Heart left ventricle (tissue), 16 donors: Measurements from ENCODE around the gene DUT. TPM values are rescaled to one million over a fixed set of nuclear protein-coding genes. Genes with fewer than 3 reads are reported as not detected.
A peak's percentile ranks its signal among the peaks of the same experiment; 100 is the strongest.

Experiments used
- ATAC-seq, 4 donors: fragments of 200-7000 bp; cut with Tn5 transposase; one replicate each; pipeline ENCODE4 v1.9.1; 2020 to 2022; ENCODE audit warnings: moderate library complexity in 4 of 4, mild to moderate bottlenecking in 3 of 4, moderate number of reproducible peaks in 1 of 4
- DNase-seq, 5 donors: peaks; one replicate each; pipeline ENCODE4 v3.0.0-alpha.2; 2020
- H3K27ac ChIP-seq, 12 donors: fragments of 200-600 bp; sonication (generic) in 4 of 12; one replicate each; pipeline versions ENCODE4 v1.5.0 to v1.8.0; 2016 to 2022; ENCODE audit warnings: mild to moderate bottlenecking in 2 of 12
- H3K27me3 ChIP-seq, 9 donors: fragments of 200-600 bp; sonication (generic) in 2 of 9; one replicate each; pipeline versions ENCODE4 v1.5.1 to v1.8.0; 2016 to 2022; ENCODE audit warnings: mild to moderate bottlenecking in 3 of 9
- H3K36me3 ChIP-seq, 9 donors: fragments of 200-600 bp; sonication (generic) in 2 of 9; one replicate each; pipeline versions ENCODE4 v1.5.0 to v1.8.0; 2018 to 2022; ENCODE audit warnings: mild to moderate bottlenecking in 2 of 9
- H3K4me1 ChIP-seq, 12 donors: fragments of 200-600 bp; sonication (generic) in 4 of 12; one replicate each; pipeline versions ENCODE4 v1.5.0 to v1.8.0; 2016 to 2022; ENCODE audit warnings: mild to moderate bottlenecking in 3 of 12
- H3K4me3 ChIP-seq, 12 donors: fragments of 200-600 bp; sonication (generic) in 4 of 12; one replicate each; pipeline versions ENCODE4 v1.5.0 to v1.8.0; 2017 to 2022; ENCODE audit warnings: mild to moderate bottlenecking in 9 of 12, moderate library complexity in 4 of 12
- H3K9me3 ChIP-seq, 12 donors: fragments of 200-600 bp; sonication (generic) in 4 of 12; one replicate each; pipeline versions ENCODE4 v1.5.0 to v1.8.0; 2016 to 2022; ENCODE audit warnings: mild to moderate bottlenecking in 1 of 12
- CTCF ChIP-seq, 12 donors: fragments of 200-600 bp; sonication (generic) in 4 of 12; IDR thresholded peaks; one replicate each; pipeline versions ENCODE4 v1.5.0 to v1.8.0; 2018 to 2022; ENCODE audit warnings: antibody characterized with exemption in 12 of 12, mild to moderate bottlenecking in 5 of 12
- POLR2A ChIP-seq, 2 donors: fragments of 450-650 bp; IDR thresholded peaks; one replicate each; pipeline ENCODE4 v1.6.1; 2017; ENCODE audit warnings: antibody characterized with exemption in 2 of 2, mild to moderate bottlenecking in 2 of 2, moderate library complexity in 2 of 2
- WGBS, 4 donors: extraction: QIAGEN DNeasy Blood & Tissue Kit in 2 of 4; methylation state at CpG; one replicate each; pipeline versions ENCODE4 v1.1.5 to v1.1.7; 2013 to 2018; 5-methylcytosine and 5-hydroxymethylcytosine counted together
- intact Hi-C, 10 donors: fragments of 100-400 bp; cut with DNase I; formaldehyde crosslinking; loops; one replicate each; pipeline versions ENCODE4 v1.11.1 to v1.14.2; 2022
- long read RNA-seq, 3 donors: library from polyadenylated mRNA; unstranded; transcript quantifications; one replicate each; pipeline ENCODE4 v2.0.0, GENCODE V29; 2020 to 2021
- polyA plus RNA-seq, 2 donors: library from polyadenylated mRNA; stranded (reverse); fragments of 200-250 nt; gene quantifications; one replicate each; pipeline ENCODE4 v1.2.3, GENCODE V29; 2013
- total RNA-seq, 9 donors: library from RNA; depleted of rRNA in 2 of 9; stranded (reverse); fragments of >200 nt in 2 of 9; fragmentation: NEBNext Ultra II Directional in 3 of 9; extraction: Animal tissue kit (Norgen Biotek cat#: 25700) in 3 of 9; gene quantifications; one replicate each; pipeline versions ENCODE4 v1.1.0 to v1.2.4, GENCODE V29; 2016 to 2023
- donor health status: ischemic (EF 13 %, LVEDD 7.1; RV severe dilation, severe dysfunction).
- donor health status: healthy with polysubstance abuse.
- donor health status: DM: no; HTN: yes; CAD: no.
- donor health status: DM: no; HTN: no; CAD: no.
- donor health status: ischemic (EF 25% LVEDD 6.9; RV normal size, moderate dysfunction).
- donor health status: ischemic (EF 25% LVEDD 5.7; RV mildly dilated, moderate dysfunction).
- donor health status: healthy.
- donor health status: DM: yes; HTN: yes; CAD: no.
- donor health status: ischemic (EF 35%, LVEDD 5.7; RV mildly dilated, moderate dysfunction).
- donor health status: nonischemic (EF 11% LVEDD 7.7; RV severe dilation, severe dysfunction).
- donor health status: DM: yes; HTN: yes; CAD: no.
- donor health status: PGD.
- donor health status: ischemic (EF 29% LVEDD 5.4; RV normal size, mild dysfunction).
- donor health status: nonischemic (EF 23%, LVEDD 6.1; RV moderate dilation, normal function).

DUT gene
- total RNA-seq: 10 to 100 TPM; 50.9 to 79.9 (median 62.6) TPM
- 10 to 100 TPM; 44.0 to 45.4 TPM for polyA plus RNA-seq
- long read RNA-seq, donor 1, transcript DUT-201 (7 exons, 2,147 nt): major isoform, 76 of 117 reads
- long read RNA-seq, donor 1, transcript DUT-205 (7 exons, 769 nt): minor isoform, 16 of 117 reads
- long read RNA-seq, donor 1, transcript DUT-202 (6 exons, 1,935 nt): minor isoform, 13 of 117 reads
- long read RNA-seq, donor 1, partial matches to known transcripts: 0 of 117 reads
- long read RNA-seq, donor 1, other reads (novel, unspliced or antisense): 4 of 117 reads
- long read RNA-seq, donor 2, transcript DUT-201 (7 exons, 2,147 nt): major isoform, 123 of 161 reads
- long read RNA-seq, donor 2, transcript DUT-207 (7 exons, 635 nt): minor isoform, 5 of 161 reads
- long read RNA-seq, donor 2, transcript DUT-205 (7 exons, 769 nt): minor isoform, 15 of 161 reads
- long read RNA-seq, donor 2, transcript DUT-202 (6 exons, 1,935 nt): minor isoform, 5 of 161 reads
- long read RNA-seq, donor 2, partial matches to known transcripts: 0 of 161 reads
- long read RNA-seq, donor 2, other reads (novel, unspliced or antisense): 9 of 161 reads
- long read RNA-seq, donor 3, transcript DUT-202 (6 exons, 1,935 nt): minor isoform, 6 of 41 reads
- long read RNA-seq, donor 3, transcript DUT-205 (7 exons, 769 nt): minor isoform, 6 of 41 reads
- long read RNA-seq, donor 3, transcript DUT-201 (7 exons, 2,147 nt): major isoform, 26 of 41 reads
- long read RNA-seq, donor 3, partial matches to known transcripts: 0 of 41 reads
- long read RNA-seq, donor 3, other reads (novel, unspliced or antisense): 2 of 41 reads

GRCh38 chr15:48330855-48331795, at the start of gene DUT:
Gene DUT (plus strand): TSS chr15:48331429. CDS start chr15:48331516, 87 bp downstream.
- Histone ChIP-seq H3K27ac (peak within 1 kb of the TSS; percentile 93 to 100 (median 98)), H3K4me3 (peak within 1 kb of the TSS; percentile 69 to 96 (median 90)), H3K36me3 (peaks cover 0 to 32% (median 23%) of the 10 kb centered on the region in 9 donors), H3K4me1 (peaks cover 0 to 18% (median 14%) of the 10 kb centered on the region in 12 donors), H3K9me3 (no peaks in the 10 kb centered on the region), H3K27me3 (no peaks in the 10 kb centered on the region)
- peak; percentile 90 to 95 (median 93) for DNase-seq
- TF ChIP-seq POLR2A (IDR thresholded peaks at IDR 0.05): peak in 1 of 2 donors; percentile 77
- peak in 1 of 12 donors; percentile 19 for TF ChIP-seq CTCF (IDR thresholded peaks at IDR 0.05)
- peak; percentile 93 to 98 (median 98) for ATAC-seq
- 0 to 2% (median 1%) methylated on average over 15 to 89 of the region's 89 CpGs for WGBS, 4 donors
- intact Hi-C loops: no loop called here

- Histone ChIP-seq H3K4me3 (no peak overlapping the region), H3K27me3 (peaks cover 0 to 3% (median 0%) of the 10 kb centered on the region in 9 donors), H3K4me1 (peaks cover 0 to 22% (median 0%) of the 10 kb centered on the region in 12 donors), H3K9me3 (no peaks in the 10 kb centered on the region), H3K27ac (no peak overlapping the region), H3K36me3 (no peaks in the 10 kb centered on the region)
- 81 to 87% (median 84%) methylated on average over 4 of the region's 4 CpGs for WGBS, 4 donors
- TF ChIP-seq CTCF (IDR thresholded peaks at IDR 0.05): no peak
- TF ChIP-seq POLR2A (IDR thresholded peaks at IDR 0.05): no peak
- DNase-seq (no peak), ATAC-seq (no peak)
- intact Hi-C loops: loop anchor here in 6 of 10 donors (5.0 to 10.0 kb wide), 5 partner anchors 167 to 1087 kb away; no protein-coding TSS in a partner anchor
Measured at GRCh38 chr15:48281674-48282073, 49.6 kb upstream of the DUT start.

GRCh38 chr15:48282216-48282615, 49.0 kb upstream of the DUT start:
- H3K27me3 ChIP-seq: peaks cover 0 to 3% (median 0%) of the 10 kb centered on the region in 9 donors
- H3K36me3 ChIP-seq: no peaks in the 10 kb centered on the region
- TF ChIP-seq POLR2A (IDR thresholded peaks at IDR 0.05) (no peak), CTCF (IDR thresholded peaks at IDR 0.05) (no peak)
- no peaks in the 10 kb centered on the region for H3K9me3 ChIP-seq
- peaks cover 0 to 22% (median 0%) of the 10 kb centered on the region in 12 donors for H3K4me1 ChIP-seq
- no peak overlapping the region for H3K27ac ChIP-seq
- H3K4me3 ChIP-seq: no peak overlapping the region
- ATAC-seq: no peak
- 40 to 47% (median 42%) methylated on average over 4 of the region's 4 CpGs for WGBS, 4 donors
- peak in 2 of 5 donors; percentile 19 for DNase-seq
- intact Hi-C loops: loop anchor here in 6 of 10 donors (5.0 to 10.0 kb wide), 5 partner anchors 167 to 1087 kb away; no protein-coding TSS in a partner anchor
